Stomach smooth muscle (tissue), 2 donors: ENCODE results near the gene ANKRD31.

ENCODE experiments used
- H3K27ac ChIP-seq: one replicate; pipeline ENCODE4 v1.7.0; 2013; ENCODE audit warnings: mild to moderate bottlenecking, low read length, inconsistent platforms
- H3K27me3 ChIP-seq, 2 donors: one replicate each; pipeline ENCODE4 v1.7.0; 2013; ENCODE audit warnings: low read length in 2 of 2; ENCODE audit not compliant: insufficient read depth in 2 of 2, control insufficient read depth in 1 of 2
- H3K36me3 ChIP-seq, 2 donors: one replicate each; pipeline ENCODE4 v1.7.0; 2013; ENCODE audit warnings: low read length in 2 of 2; ENCODE audit not compliant: control insufficient read depth in 2 of 2, insufficient read depth in 2 of 2
- H3K4me1 ChIP-seq: one replicate; pipeline ENCODE4 v1.7.0; 2013; ENCODE audit warnings: low read length; ENCODE audit not compliant: control insufficient read depth, insufficient read depth
- H3K4me3 ChIP-seq, 2 donors: one replicate each; pipeline ENCODE4 v1.7.0; 2013; ENCODE audit warnings: low read length in 2 of 2
- H3K9ac ChIP-seq, 2 donors: one replicate each; pipeline ENCODE4 v1.7.0; 2013; ENCODE audit warnings: low read length in 2 of 2, mild to moderate bottlenecking in 1 of 2
- H3K9me3 ChIP-seq, 2 donors: one replicate each; pipeline ENCODE4 v1.7.0; 2013; ENCODE audit warnings: low read length in 2 of 2; ENCODE audit not compliant: control insufficient read depth in 2 of 2
- donor health status: healthy.
- donor health status: Pancreatic carcinoma.

The ANKRD31 gene

DNA sequence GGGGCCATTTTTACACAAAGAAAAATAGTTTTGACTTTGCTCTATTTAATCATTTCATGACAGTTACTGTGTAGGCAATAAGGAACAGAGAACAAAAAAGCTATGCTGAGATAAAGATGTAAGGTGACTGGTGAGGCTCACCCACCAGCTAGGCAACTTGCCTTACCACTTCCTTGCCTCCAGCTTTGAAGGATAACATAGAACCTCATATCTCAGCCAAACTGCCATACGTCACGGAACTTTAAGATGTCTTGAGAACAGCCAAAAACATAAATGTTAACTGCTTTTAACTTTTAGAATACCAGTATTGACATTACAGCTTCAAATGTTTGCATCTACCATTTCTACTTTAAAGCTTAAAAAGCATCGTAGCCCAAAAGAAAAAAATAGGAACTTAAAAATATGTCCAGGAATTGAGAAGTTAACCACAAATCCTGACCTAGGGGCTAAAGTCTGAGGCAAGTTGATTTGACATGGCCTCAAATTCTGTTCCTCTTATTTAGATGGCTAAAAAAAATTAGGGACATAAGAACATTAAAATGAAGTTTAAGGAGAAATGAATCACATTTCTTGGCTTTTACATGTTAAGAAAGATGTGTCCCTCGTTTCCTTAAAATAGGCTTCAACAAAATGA, 176.6 kb downstream of the ANKRD31 start:
- Histone ChIP-seq H3K9me3 (no peaks in the 10 kb centered on the region), H3K27ac (no peak overlapping the region), H3K36me3 (no peaks in the 10 kb centered on the region), H3K27me3 (no peaks in the 10 kb centered on the region), H3K4me1 (peaks cover 8% of the 10 kb centered on the region), H3K9ac (no peak overlapping the region), H3K4me3 (no peak overlapping the region)

DNA sequence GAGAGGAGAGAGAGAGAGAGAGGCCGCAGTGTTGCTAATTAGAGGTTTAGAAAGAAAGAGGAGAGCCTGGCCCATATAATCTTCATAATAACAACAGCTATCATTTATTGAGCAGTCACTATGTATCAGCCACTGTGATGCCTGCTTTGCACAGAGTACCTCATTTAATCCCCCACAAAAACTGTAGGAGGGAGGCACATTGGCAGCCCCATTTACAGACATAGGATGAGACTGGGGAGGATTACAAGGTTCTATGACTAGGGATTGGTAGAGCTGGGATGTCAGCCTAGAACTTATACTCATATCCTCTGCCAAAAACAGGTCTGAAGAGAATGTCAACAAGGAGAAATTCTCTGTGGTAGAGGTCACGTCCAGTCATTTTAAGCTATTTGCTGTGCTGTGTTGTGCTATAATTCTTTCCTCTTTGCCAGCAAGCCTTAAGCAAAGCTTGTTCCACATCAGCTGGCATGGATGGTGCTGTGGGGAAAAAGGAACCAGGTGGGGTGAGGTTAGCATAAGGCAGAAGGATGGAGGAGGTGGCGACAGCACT, 177.6 kb downstream of the ANKRD31 start:
- no peak overlapping the region for H3K9ac ChIP-seq
- H3K36me3 ChIP-seq: no peaks in the 10 kb centered on the region
- no peak overlapping the region for H3K4me3 ChIP-seq
- no peaks in the 10 kb centered on the region for H3K9me3 ChIP-seq
- H3K27me3 ChIP-seq: no peaks in the 10 kb centered on the region
- no peak overlapping the region for H3K27ac ChIP-seq
- peaks cover 17% of the 10 kb centered on the region for H3K4me1 ChIP-seq

DNA sequence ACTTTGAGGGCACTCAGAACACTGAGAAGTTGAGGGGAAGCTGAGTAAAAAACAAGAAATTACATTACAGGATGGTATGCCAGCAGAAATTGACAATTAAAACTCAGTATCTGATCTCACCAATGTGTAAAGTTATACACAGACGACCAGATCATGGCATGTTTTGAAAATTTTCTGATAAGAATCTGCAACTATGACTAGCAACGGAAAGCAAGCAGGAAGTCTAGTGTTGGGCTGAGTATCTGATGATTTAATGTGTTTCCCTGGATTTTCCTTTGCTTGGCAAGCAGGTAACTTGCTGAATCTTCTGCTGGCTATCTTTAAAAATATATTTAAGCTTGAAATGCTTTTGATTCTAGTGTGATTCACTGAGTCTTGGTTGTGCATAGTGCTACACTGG, 179.1 kb downstream of the ANKRD31 start:
- H3K9ac ChIP-seq: no peak overlapping the region
- no peaks in the 10 kb centered on the region for H3K36me3 ChIP-seq
- H3K9me3 ChIP-seq: no peaks in the 10 kb centered on the region
- no peak overlapping the region for H3K4me3 ChIP-seq
- H3K27ac ChIP-seq: no peak overlapping the region
- no peaks in the 10 kb centered on the region for H3K27me3 ChIP-seq
- peaks cover 17% of the 10 kb centered on the region for H3K4me1 ChIP-seq

DNA sequence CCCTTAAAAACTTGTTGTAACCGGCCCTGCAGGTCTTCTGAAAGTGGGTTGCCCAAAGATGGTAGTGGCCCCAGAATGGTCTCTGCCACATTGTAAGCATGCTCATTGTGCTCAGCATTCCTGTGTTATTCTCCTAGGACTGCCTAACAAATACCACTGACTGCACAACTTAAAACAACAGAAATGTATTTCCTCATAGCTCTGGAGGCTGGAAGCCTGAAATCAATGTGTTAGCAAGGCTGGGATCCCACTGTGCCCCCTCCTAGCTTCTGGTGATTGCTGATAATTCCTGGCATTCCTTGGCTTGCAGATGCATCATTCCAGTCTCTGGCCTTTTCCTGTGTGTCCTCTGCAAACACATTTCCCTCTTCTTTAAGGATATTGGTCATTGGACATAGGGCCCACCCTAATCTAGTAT, 180.9 kb downstream of the ANKRD31 start:
- H3K9me3 ChIP-seq: no peaks in the 10 kb centered on the region
- H3K4me1 ChIP-seq: peaks cover 26% of the 10 kb centered on the region
- H3K4me3 ChIP-seq: no peak overlapping the region
- H3K9ac ChIP-seq: no peak overlapping the region
- no peaks in the 10 kb centered on the region for H3K27me3 ChIP-seq
- H3K27ac ChIP-seq: no peak overlapping the region
- no peaks in the 10 kb centered on the region for H3K36me3 ChIP-seq

DNA sequence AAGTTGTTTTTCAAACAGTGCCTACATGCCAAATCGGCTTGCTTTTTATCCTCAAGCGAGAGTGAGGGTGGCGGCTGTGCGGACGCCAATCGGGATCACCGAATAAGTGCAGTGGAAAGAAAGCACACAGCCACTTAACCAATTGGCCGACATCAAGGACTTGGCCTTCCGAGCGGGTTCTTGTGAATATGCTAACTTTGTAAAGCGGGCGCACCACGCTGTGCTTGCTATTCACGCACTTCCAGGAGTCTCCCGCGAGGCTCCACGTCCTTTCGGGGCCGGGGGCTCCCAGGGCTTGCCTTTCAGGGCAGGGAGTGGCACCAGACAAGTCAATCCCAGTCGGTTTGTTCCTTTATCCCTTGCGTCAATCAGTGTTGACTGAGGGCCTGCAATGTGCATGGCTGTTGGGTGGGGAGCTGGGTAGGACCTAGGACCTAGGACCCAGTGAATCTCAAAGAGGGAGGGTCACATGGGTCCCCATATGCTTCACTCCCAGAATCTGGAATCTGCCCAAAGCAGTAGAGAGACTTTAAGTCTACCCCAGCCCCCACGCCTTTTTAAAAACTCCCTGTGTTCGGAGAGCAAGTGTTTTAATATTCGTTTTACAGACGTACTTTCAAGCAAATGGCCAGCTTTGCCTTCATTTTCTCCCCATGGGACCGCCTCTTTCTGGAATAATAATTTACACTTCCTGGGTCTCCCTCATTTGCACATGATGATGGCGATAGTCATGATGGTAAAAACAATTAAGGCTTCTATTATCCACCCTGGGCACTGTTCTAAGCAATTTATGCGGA, 182.3 kb downstream of the ANKRD31 start:
- Histone ChIP-seq H3K4me1 (peaks cover 39% of the 10 kb centered on the region), H3K27me3 (no peaks in the 10 kb centered on the region), H3K27ac (peak overlapping the region; percentile 91), H3K9ac (peak overlapping the region; percentile 73 to 76), H3K9me3 (no peaks in the 10 kb centered on the region), H3K4me3 (peak overlapping the region; percentile 83 to 86), H3K36me3 (no peaks in the 10 kb centered on the region)

DNA sequence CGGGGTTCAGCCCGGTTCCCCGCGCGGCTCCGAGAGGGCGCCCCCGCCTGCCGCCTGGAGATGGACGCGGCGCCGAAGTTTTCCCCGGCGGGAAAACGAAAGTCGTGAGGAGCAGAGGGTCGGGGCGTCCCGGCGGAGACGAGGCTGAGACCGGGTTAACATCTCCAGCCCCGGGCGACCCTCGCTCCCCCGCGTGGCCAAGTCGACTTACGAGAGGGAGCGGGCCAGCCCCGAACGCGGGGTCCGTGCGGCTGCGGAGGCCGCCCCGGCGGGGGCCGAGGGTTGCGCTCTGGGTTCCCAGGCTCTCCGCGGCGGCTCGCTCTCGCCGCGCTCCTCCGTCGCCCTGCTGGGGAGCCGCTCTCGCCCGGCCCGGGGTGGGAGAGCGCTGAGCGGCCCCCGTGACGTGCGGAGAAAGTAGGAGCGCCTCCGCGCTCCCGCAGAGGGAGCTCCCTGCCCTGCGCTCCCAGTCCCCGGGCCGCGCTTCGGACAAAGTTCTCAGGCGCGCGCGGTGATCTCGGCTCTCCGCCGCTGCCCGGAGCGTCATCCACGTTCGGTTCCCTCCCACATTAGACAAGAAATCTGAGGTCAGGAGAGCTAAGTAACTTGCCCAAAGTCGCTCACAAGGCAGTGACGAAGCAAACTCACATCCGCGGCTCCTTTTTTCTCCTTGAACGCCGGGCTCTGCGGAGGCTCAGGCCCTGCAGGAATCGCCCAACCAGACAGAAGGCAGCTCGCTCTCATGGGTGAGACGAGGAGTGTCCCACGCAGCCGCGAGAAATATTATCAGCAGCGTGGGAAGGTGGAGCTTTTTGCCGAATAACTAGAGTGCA, 183.2 kb downstream of the ANKRD31 start:
- H3K4me3 ChIP-seq: peak overlapping the region; percentile 83 to 86
- H3K27ac ChIP-seq: peak overlapping the region; percentile 91
- no peaks in the 10 kb centered on the region for H3K27me3 ChIP-seq
- H3K36me3 ChIP-seq: no peaks in the 10 kb centered on the region
- H3K9ac ChIP-seq: peak overlapping the region; percentile 73 to 76
- peaks cover 45% of the 10 kb centered on the region for H3K4me1 ChIP-seq
- H3K9me3 ChIP-seq: no peaks in the 10 kb centered on the region

DNA sequence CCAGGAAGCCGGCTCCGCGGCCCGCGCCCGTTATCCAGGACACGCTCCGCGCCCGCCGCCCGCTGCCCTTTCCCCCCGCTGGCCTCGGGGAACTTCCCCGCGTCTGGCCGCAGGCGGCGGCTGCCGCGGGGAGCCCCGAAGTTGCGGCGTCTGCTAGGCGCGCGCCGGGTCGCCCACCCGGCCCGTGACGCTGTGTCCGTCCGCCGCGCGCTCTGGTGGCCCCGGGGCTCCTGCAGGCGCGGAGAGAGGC, 183.7 kb downstream of the ANKRD31 start:
- Histone ChIP-seq H3K27ac (peak overlapping the region; percentile 91), H3K27me3 (no peaks in the 10 kb centered on the region), H3K9me3 (no peaks in the 10 kb centered on the region), H3K4me3 (peak overlapping the region; percentile 83 to 86), H3K4me1 (peaks cover 48% of the 10 kb centered on the region), H3K9ac (peak overlapping the region; percentile 72 to 76), H3K36me3 (no peaks in the 10 kb centered on the region)

DNA sequence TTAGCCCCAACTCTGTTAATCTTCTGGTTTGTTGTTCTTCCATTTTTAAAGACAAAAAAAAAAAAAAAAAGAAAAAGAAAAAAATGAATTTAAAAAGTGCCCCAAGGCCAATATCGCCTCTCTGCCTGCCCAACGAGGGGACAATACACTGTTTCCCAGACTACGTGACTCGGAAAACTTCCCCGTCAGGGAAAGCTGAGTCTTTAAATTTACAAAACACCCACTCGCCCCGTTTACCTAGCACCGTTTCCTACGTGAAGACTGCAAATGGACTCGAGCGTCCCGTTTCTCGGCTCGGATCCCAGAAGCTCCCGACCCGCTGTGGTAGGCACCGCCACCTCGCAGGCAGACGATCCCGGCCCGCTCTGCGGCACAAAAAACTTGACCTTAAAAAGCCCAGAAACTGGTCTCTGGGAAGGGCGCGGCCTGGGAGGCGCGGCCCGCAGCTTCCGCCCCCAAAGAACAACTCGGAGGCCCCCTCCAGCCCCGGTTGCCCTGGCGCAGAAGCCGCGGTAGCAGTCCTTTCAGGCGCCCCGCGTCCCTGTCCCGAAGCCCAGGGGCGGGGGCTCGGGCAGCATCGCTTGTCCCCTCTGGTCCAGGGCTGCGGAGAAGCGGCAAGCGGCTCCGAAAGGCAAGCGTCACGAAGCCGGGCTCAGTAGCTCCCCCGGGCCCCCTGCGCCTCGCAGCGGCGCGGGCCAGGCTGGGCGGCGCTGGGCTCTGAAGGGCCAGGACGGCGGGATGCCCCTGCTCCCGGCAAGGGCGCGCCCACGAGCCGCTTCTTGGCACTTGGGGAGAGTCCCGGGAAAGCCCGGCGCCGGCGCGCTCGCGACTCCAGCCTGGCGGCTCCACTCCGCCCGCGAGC, 184.3 kb downstream of the ANKRD31 start, which contains the start of gene GCNT4:
GCNT4 (minus strand) TSS at position 367 of the 862 bp plus-strand sequence. CDS start 22,521 bp downstream, outside the sequence.
- H3K4me3 ChIP-seq: peak within 1 kb of the TSS; percentile 83 to 86
- peak within 1 kb of the TSS; percentile 73 to 78 for H3K9ac ChIP-seq
- no peaks in the 10 kb centered on the region for H3K27me3 ChIP-seq
- H3K36me3 ChIP-seq: no peaks in the 10 kb centered on the region
- no peaks in the 10 kb centered on the region for H3K9me3 ChIP-seq
- H3K27ac ChIP-seq: peak within 1 kb of the TSS; percentile 91
- H3K4me1 ChIP-seq: peaks cover 48% of the 10 kb centered on the region

DNA sequence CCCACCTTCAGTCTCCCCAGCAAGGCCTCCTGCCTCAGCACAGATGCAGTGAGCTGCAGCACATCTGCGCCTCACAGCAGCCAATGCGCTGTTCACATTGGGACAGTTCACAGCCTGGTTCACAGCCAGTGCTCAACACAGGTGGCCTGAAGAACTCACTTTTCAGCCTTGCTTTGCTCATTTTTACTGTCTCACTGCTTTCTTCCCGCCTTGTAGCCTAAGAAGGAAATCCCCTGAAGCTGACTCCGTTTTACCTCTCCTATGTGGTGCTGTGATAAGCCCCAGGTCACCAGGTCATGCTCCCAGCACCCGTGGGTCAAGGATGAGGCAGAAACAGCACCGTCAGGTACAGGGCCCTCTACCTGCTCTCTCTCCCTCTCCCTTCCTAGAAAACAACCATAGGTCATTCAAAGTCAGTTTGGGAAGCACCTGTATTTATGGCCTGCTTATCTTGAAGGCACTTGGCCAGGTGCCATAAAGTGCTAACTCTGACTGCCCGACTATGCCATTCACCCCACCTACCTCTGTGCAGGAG, 185.4 kb downstream of the ANKRD31 start:
- peaks cover 47% of the 10 kb centered on the region for H3K4me1 ChIP-seq
- H3K36me3 ChIP-seq: peaks cover 0 to under 1% of the 10 kb centered on the region in 2 donors
- H3K27me3 ChIP-seq: no peaks in the 10 kb centered on the region
- no peaks in the 10 kb centered on the region for H3K9me3 ChIP-seq
- no peak overlapping the region for H3K27ac ChIP-seq
- H3K9ac ChIP-seq: peak overlapping the region; percentile 42 to 72
- H3K4me3 ChIP-seq: peak overlapping the region; percentile 83 to 86
